Caco-2 (cell line): ENCODE data around the gene AP2A2. TPM values are rescaled to one million over a fixed set of nuclear protein-coding genes. Genes with fewer than 3 reads are reported as not detected.

Experiments
- BruUV-seq: library from RNA; stranded (reverse); fragments of 400-500 nt; replicated peaks from 2 replicates; lab custom pipeline; 2021; lab: Mats Ljungman, UMichigan
- CTCF ChIA-PET: fragments of 300-600 bp; sonication (Branson Sonifier 250); formaldehyde crosslinking; loops from one replicate; lab custom pipeline; 2022; ENCODE audit warnings: antibody characterized with exemption; lab: Charles Lee
- POLR2A ChIA-PET: fragments of 300-600 bp; sonication (Branson Sonifier 250); formaldehyde crosslinking; loops from one replicate; lab custom pipeline; 2022; ENCODE audit warnings: antibody characterized with exemption; lab: Charles Lee
- DNase-seq, 2 experiments: peaks; one replicate each; pipeline versions ENCODE4 v3.0.0 to v3.0.0-alpha.2; 2020 to 2022
- H3K27me3 ChIP-seq: replicated peaks from 2 replicates; pipeline ENCODE4 v1.6.0; 2011; ENCODE audit warnings: low read length; ENCODE audit not compliant: control insufficient read depth, insufficient read depth
- H3K36me3 ChIP-seq: 2 replicates; pipeline ENCODE4 v1.5.1; 2011; ENCODE audit warnings: low read length; ENCODE audit not compliant: control insufficient read depth, insufficient read depth
- H3K4me1 ChIP-seq: fragments of 250-450 bp; sonication (Bioruptor Pico); 2 replicates; pipeline ENCODE4 v1.5.1; 2020; ENCODE audit warnings: mild to moderate bottlenecking
- H3K4me3 ChIP-seq: 2 replicates; pipeline ENCODE4 v1.5.1; 2011; ENCODE audit warnings: low read depth, mild to moderate bottlenecking, control low read depth, low read length
- H3K9me3 ChIP-seq: fragments of 250-450 bp; sonication (Bioruptor Pico); 2 replicates; pipeline ENCODE4 v1.5.1; 2020; ENCODE audit warnings: mild to moderate bottlenecking, moderate library complexity
- H3K27ac Mint-ChIP-seq: one replicate; pipeline ENCODE4 v1.8.0; 2022; ENCODE audit warnings: mixed read lengths; ENCODE audit not compliant: unreplicated experiment
- H3K27me3 Mint-ChIP-seq: one replicate; pipeline ENCODE4 v1.8.0; 2022; ENCODE audit warnings: mixed read lengths; ENCODE audit not compliant: insufficient read depth, unreplicated experiment
- H3K36me3 Mint-ChIP-seq: one replicate; pipeline ENCODE4 v1.8.0; 2022; ENCODE audit warnings: mild to moderate bottlenecking, mixed read lengths; ENCODE audit not compliant: insufficient read depth, unreplicated experiment
- H3K4me1 Mint-ChIP-seq: one replicate; pipeline ENCODE4 v1.8.0; 2022; ENCODE audit warnings: low read depth, mixed read lengths; ENCODE audit not compliant: unreplicated experiment
- H3K4me3 Mint-ChIP-seq: one replicate; pipeline ENCODE4 v1.8.0; 2022; ENCODE audit warnings: mild to moderate bottlenecking, moderate library complexity, mixed read lengths; ENCODE audit not compliant: unreplicated experiment
- H3K9me3 Mint-ChIP-seq: one replicate; pipeline ENCODE4 v1.8.0; 2022; ENCODE audit warnings: mixed read lengths; ENCODE audit not compliant: unreplicated experiment
- intact Hi-C: fragments of 100-400 bp; cut with micrococcal nuclease; formaldehyde crosslinking; loops from one replicate; pipeline ENCODE4 v1.10.0; 2022; ENCODE audit not compliant: unreplicated experiment
- total RNA-seq: library from RNA; stranded (reverse); gene quantifications from 2 replicates; pipeline ENCODE4 v1.2.3, GENCODE V29; 2022
- TF ChIP-seq, protein P1 (sequence below), 2 experiments: fragments of 200-600 bp in 1 of 2; IDR thresholded peaks; 1 replicate in 1 of 2; 2 replicates in 1 of 2; pipeline versions ENCODE4 v1.5.1 to v1.8.0; 2011 to 2022; ENCODE audit warnings: antibody characterized with exemption in 1 of 2, control low read depth in 1 of 2, inconsistent platforms in 1 of 2, low read depth in 1 of 2, low read length in 1 of 2, mild to moderate bottlenecking in 1 of 2, moderate library complexity in 1 of 2; ENCODE audit not compliant: insufficient read depth in 1 of 2, severe bottlenecking in 1 of 2, unreplicated experiment in 1 of 2

The AP2A2 gene
- total RNA-seq, 1 experiment from 2014 or later: 130 TPM

DNA sequence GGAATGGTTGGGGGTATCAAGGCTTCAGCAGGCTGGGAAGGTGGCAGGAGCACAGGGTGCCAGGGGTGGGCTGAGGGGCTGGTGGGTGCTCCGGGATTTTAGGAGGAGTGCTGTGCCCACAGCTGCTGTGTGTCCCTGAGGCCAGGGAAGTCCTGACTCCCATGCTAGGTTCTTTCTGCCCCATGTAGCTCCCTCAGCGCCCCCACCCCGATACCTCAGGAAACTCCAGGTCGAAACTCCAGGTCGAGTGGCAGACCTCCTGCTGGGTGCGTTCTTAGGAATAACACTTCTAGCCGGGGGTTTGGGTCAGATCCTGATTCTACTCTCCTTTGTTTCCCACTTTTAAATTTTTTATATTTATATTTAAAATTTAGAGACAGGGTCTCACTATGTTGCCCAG is 8.3 kb downstream of the AP2A2 start:
- H3K4me3 ChIP-seq: no peak overlapping the region
- Mint-ChIP-seq H3K36me3 (peaks cover 35% of the 10 kb centered on the region), H3K4me3 (no peak overlapping the region), H3K9me3 (no peaks in the 10 kb centered on the region), H3K4me1 (peaks cover 14% of the 10 kb centered on the region), H3K27me3 (no peaks in the 10 kb centered on the region), H3K27ac (peak overlapping the region; percentile 32)
- TF ChIP-seq, protein P1, sequence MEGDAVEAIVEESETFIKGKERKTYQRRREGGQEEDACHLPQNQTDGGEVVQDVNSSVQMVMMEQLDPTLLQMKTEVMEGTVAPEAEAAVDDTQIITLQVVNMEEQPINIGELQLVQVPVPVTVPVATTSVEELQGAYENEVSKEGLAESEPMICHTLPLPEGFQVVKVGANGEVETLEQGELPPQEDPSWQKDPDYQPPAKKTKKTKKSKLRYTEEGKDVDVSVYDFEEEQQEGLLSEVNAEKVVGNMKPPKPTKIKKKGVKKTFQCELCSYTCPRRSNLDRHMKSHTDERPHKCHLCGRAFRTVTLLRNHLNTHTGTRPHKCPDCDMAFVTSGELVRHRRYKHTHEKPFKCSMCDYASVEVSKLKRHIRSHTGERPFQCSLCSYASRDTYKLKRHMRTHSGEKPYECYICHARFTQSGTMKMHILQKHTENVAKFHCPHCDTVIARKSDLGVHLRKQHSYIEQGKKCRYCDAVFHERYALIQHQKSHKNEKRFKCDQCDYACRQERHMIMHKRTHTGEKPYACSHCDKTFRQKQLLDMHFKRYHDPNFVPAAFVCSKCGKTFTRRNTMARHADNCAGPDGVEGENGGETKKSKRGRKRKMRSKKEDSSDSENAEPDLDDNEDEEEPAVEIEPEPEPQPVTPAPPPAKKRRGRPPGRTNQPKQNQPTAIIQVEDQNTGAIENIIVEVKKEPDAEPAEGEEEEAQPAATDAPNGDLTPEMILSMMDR (IDR thresholded peaks at IDR 0.05; ENCODE audit: insufficient read depth in 1 of 2, low read depth in 1 of 2, low read length in 1 of 2, severe bottlenecking in 1 of 2, unreplicated experiment in 1 of 2): no peak
- intact Hi-C loops: no loop called here
- ChIA-PET CTCF (no interaction called here), POLR2A (no interaction called here)
- H3K36me3 ChIP-seq: no peaks in the 10 kb centered on the region
- no peaks in the 10 kb centered on the region for H3K27me3 ChIP-seq
- no peaks in the 10 kb centered on the region for H3K9me3 ChIP-seq
- no TSS peak for BruUV-seq
- DNase-seq: no peak
- H3K4me1 ChIP-seq: peaks cover 15% of the 10 kb centered on the region

DNA sequence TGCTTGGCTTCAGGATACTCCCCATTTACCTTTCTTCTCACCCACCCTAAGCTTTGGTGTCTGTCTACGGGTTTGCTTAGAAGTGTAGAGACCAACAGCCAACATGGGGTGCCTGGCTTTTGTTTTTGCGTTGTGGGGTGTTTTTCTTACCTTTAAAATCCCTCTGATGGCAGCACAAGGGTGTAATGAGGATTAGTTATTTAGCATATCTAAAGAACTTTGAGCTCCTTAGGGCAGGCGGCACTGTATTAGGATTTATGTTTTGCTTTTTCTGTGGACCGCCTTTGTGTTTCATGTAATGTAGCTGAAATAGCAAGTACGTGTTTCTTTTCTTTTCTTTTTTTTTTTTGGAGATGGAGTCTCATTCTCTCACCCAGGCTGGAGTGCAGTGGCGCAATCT is 8.9 kb downstream of the AP2A2 start:
- Mint-ChIP-seq H3K27ac (peak overlapping the region; percentile 32), H3K4me3 (no peak overlapping the region), H3K36me3 (peaks cover 36% of the 10 kb centered on the region), H3K27me3 (no peaks in the 10 kb centered on the region), H3K9me3 (no peaks in the 10 kb centered on the region), H3K4me1 (peaks cover 13% of the 10 kb centered on the region)
- no peak overlapping the region for H3K4me3 ChIP-seq
- H3K4me1 ChIP-seq: peaks cover 18% of the 10 kb centered on the region
- intact Hi-C loops: no loop called here
- H3K27me3 ChIP-seq: no peaks in the 10 kb centered on the region
- H3K9me3 ChIP-seq: no peaks in the 10 kb centered on the region
- no peak for DNase-seq
- no peaks in the 10 kb centered on the region for H3K36me3 ChIP-seq
- ChIA-PET CTCF (no interaction called here), POLR2A (no interaction called here)
- TF ChIP-seq, protein P1 (IDR thresholded peaks at IDR 0.05; ENCODE audit: insufficient read depth in 1 of 2, low read depth in 1 of 2, low read length in 1 of 2, severe bottlenecking in 1 of 2, unreplicated experiment in 1 of 2): no peak
- BruUV-seq: no TSS peak

DNA sequence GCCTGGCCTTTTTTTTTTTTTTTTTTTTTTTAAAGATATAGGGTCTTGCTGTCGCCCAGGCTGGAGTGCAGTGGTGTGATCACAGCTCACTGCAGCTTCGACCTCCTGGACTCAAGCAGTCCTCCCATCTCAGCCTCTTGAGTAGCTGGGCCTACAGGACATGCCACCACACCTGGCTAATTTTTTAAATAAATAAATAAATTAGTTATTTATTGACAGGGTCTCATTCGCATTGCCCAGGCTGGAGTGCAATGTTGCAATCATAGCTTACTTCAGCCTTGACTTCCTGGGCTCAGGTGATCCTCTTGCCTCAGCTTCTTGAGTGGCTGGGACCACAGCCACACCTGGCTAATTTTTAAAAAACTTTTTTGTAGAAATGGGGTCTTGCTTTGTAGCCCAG is 10.5 kb downstream of the AP2A2 start:
- no TSS peak for BruUV-seq
- no peak overlapping the region for H3K4me3 Mint-ChIP-seq

More for the DNA sequence above, 10.5 kb downstream of the AP2A2 start:
- Histone ChIP-seq H3K4me1 (peaks cover 32% of the 10 kb centered on the region), H3K27me3 (no peaks in the 10 kb centered on the region), H3K4me3 (no peak overlapping the region), H3K9me3 (no peaks in the 10 kb centered on the region), H3K36me3 (no peaks in the 10 kb centered on the region)
- peak in 1 of 2 experiments; percentile 64 for DNase-seq
- intact Hi-C loops: no loop called here
- H3K9me3 Mint-ChIP-seq: no peaks in the 10 kb centered on the region
- no peak overlapping the region for H3K27ac Mint-ChIP-seq
- H3K4me1 Mint-ChIP-seq: peaks cover 25% of the 10 kb centered on the region
- H3K36me3 Mint-ChIP-seq: peaks cover 48% of the 10 kb centered on the region
- H3K27me3 Mint-ChIP-seq: no peaks in the 10 kb centered on the region
- ChIA-PET CTCF (interaction anchor here (0.7 to 1.1 kb wide), 2 partner anchors 16 to 33 kb away, joined by 3 to 4 read pairs; no protein-coding TSS in a partner anchor), POLR2A (interaction anchor here (1.0 kb wide), 1 partner anchor 16 kb away, joined by 7 read pairs; no protein-coding TSS in a partner anchor)
- TF ChIP-seq, protein P1 (IDR thresholded peaks at IDR 0.05; ENCODE audit: insufficient read depth in 1 of 2, low read depth in 1 of 2, low read length in 1 of 2, severe bottlenecking in 1 of 2, unreplicated experiment in 1 of 2): no peak
